Stimulated activated CD8-positive, alpha-beta memory T cell treated with anti-CD3 and anti-CD28 coated beads, Interleukin-12 subunit alpha, Interleukin-12 subunit beta, amount 100 ng/mL, for 4 hours (primary cell): ENCODE results near the gene SH3PXD2A.
"Not testable (repeated sequence)": the region's sequence is repeated elsewhere in the genome, so short reads cannot be mapped to it uniquely, and the experiment has no call there.

ENCODE experiments used
- DNase-seq: peaks from one replicate; pipeline ENCODE4 v3.0.0-alpha.2; 2020; ENCODE audit warnings: low read depth

The SH3PXD2A gene

GRCh38 chr10:103646304-103646703 is 209.1 kb downstream of the SH3PXD2A start:
- no peak for DNase-seq

- no peak for DNase-seq
These were observed 210.0 kb downstream of the SH3PXD2A start for GRCh38 chr10:103645141-103646054.

- no peak for DNase-seq
These were observed 212.0 kb downstream of the SH3PXD2A start for GRCh38 chr10:103643381-103643780.

GRCh38 chr10:103641326-103641725 is 214.1 kb downstream of the SH3PXD2A start:
- no peak for DNase-seq

- DNase-seq, result no peak
These were observed 214.8 kb downstream of the SH3PXD2A start for GRCh38 chr10:103640436-103641181.

- no peak for DNase-seq
These were observed 216.4 kb downstream of the SH3PXD2A start for GRCh38 chr10:103638948-103639347.

GRCh38 chr10:103637927-103638557 is 217.3 kb downstream of the SH3PXD2A start:
- DNase-seq, result no peak

GRCh38 chr10:103637011-103637410 is 218.4 kb downstream of the SH3PXD2A start:
- no peak for DNase-seq

- no peak for DNase-seq
These were observed 218.9 kb downstream of the SH3PXD2A start for GRCh38 chr10:103636492-103636891.

GRCh38 chr10:103635580-103635979 is 219.8 kb downstream of the SH3PXD2A start:
- no peak for DNase-seq

- DNase-seq, result no peak
These were observed 221.5 kb downstream of the SH3PXD2A start for GRCh38 chr10:103633846-103634245.

GRCh38 chr10:103632871-103633270 is 222.5 kb downstream of the SH3PXD2A start:
- DNase-seq, result not testable (repeated sequence)

GRCh38 chr10:103632247-103632642 is 223.1 kb downstream of the SH3PXD2A start:
- DNase-seq, result no peak

GRCh38 chr10:103630156-103630555 is 225.2 kb downstream of the SH3PXD2A start:
- DNase-seq, result no peak

- DNase-seq, result no peak
These were observed 225.8 kb downstream of the SH3PXD2A start for GRCh38 chr10:103629581-103629980.

GRCh38 chr10:103627893-103628292 is 227.5 kb downstream of the SH3PXD2A start:
- DNase-seq, result no peak

- no peak for DNase-seq
These were observed 228.1 kb downstream of the SH3PXD2A start for GRCh38 chr10:103627111-103627892.

- no peak for DNase-seq
These were observed 229.2 kb downstream of the SH3PXD2A start for GRCh38 chr10:103626178-103626577.

GRCh38 chr10:103622935-103623574 is 232.3 kb downstream of the SH3PXD2A start:
- no peak for DNase-seq

- no peak for DNase-seq
These were observed 233.1 kb downstream of the SH3PXD2A start for GRCh38 chr10:103622286-103622685.

GRCh38 chr10:103621783-103622125 is 233.6 kb downstream of the SH3PXD2A start:
- no peak for DNase-seq
